Keratinocyte (primary cell): ENCODE results near the gene IGFBP7. TPM values are rescaled to one million over a fixed set of nuclear protein-coding genes. Genes with fewer than 3 reads are reported as not detected.
A peak's percentile ranks its signal among the peaks of the same experiment; 100 is the strongest.

ENCODE experiments used
- DNase-seq: peaks from one replicate; pipeline ENCODE4 v3.0.0-alpha.2; 2011; ENCODE audit warnings: low read depth, missing footprints, low spot score
- FAIRE-seq: peaks from 2 replicates; lab custom pipeline; 2011; peaks lifted over from hg19 to GRCh38; lab: Jason Lieb, UNC
- H2AFZ ChIP-seq: 2 replicates; pipeline ENCODE4 v1.6.0; 2012; ENCODE audit warnings: low read length, control low read depth, inconsistent platforms; ENCODE audit not compliant: control insufficient read depth
- H3K27ac ChIP-seq: 2 replicates; pipeline ENCODE4 v1.5.1; 2011; ENCODE audit warnings: low read length; ENCODE audit not compliant: control insufficient read depth, insufficient read depth
- H3K27me3 ChIP-seq: 3 replicates; pipeline ENCODE4 v1.6.0; 2011; ENCODE audit warnings: low read length; ENCODE audit not compliant: control insufficient read depth, insufficient read depth; ENCODE audit errors: extremely low read depth
- H3K36me3 ChIP-seq, 2 experiments: 2 replicates in 1 of 2; 3 replicates in 1 of 2; pipeline ENCODE4 v1.5.1; 2011; ENCODE audit warnings: low read length in 2 of 2, mild to moderate bottlenecking in 1 of 2; ENCODE audit not compliant: control insufficient read depth in 2 of 2, insufficient read depth in 2 of 2; ENCODE audit errors: extremely low read depth in 1 of 2
- H3K4me1 ChIP-seq: 3 replicates; pipeline ENCODE4 v1.5.1; 2011; ENCODE audit warnings: low read length; ENCODE audit not compliant: control insufficient read depth, insufficient read depth; ENCODE audit errors: extremely low read depth
- H3K4me2 ChIP-seq: 3 replicates; pipeline ENCODE4 v1.6.0; 2011; ENCODE audit warnings: low read depth, low read length; ENCODE audit not compliant: control insufficient read depth, insufficient read depth; ENCODE audit errors: extremely low read depth
- H3K4me3 ChIP-seq, 3 experiments: fragments of 200-600 bp in 1 of 3; sonication (generic) in 1 of 3; 2 replicates in 2 of 3; 3 replicates in 1 of 3; pipeline ENCODE4 v1.5.1; 2011 to 2016; ENCODE audit warnings: low read length in 3 of 3, mild to moderate bottlenecking in 3 of 3, control low read depth in 2 of 3, inconsistent platforms in 1 of 3, low read depth in 1 of 3, mixed read lengths in 1 of 3, mixed run types in 1 of 3, moderate library complexity in 1 of 3; ENCODE audit not compliant: control insufficient read depth in 2 of 3, insufficient read depth in 2 of 3; ENCODE audit errors: extremely low read depth in 1 of 3
- H3K79me2 ChIP-seq: 2 replicates; pipeline ENCODE4 v1.6.0; 2012; ENCODE audit warnings: low read length; ENCODE audit not compliant: control insufficient read depth, insufficient read depth
- H3K9ac ChIP-seq: 3 replicates; pipeline ENCODE4 v1.6.0; 2011; ENCODE audit warnings: low read length; ENCODE audit not compliant: control insufficient read depth, insufficient read depth; ENCODE audit errors: extremely low read depth
- H3K9me1 ChIP-seq: 3 replicates; pipeline ENCODE4 v1.6.0; 2011; ENCODE audit warnings: low read length; ENCODE audit not compliant: control insufficient read depth, insufficient read depth; ENCODE audit errors: extremely low read depth
- H3K9me3 ChIP-seq: 2 replicates; pipeline ENCODE4 v1.5.1; 2012; ENCODE audit warnings: low read depth, low read length; ENCODE audit not compliant: control insufficient read depth
- H4K20me1 ChIP-seq: 3 replicates; pipeline ENCODE4 v1.6.0; 2011; ENCODE audit warnings: low read length; ENCODE audit not compliant: control insufficient read depth, insufficient read depth; ENCODE audit errors: extremely low read depth
- EZH2 ChIP-seq: IDR thresholded peaks from one replicate; pipeline ENCODE4 v1.6.1; 2012; ENCODE audit warnings: inconsistent platforms, mild to moderate bottlenecking, low read length, moderate library complexity
- dilution Hi-C: fragments of 300-500 bp; cut with MboI; formaldehyde crosslinking; loops from one replicate; pipeline ENCODE4 v1.7.0; 2020; ENCODE audit warnings: low sequenced_read_pairs; ENCODE audit not compliant: extremely low pct_ligation_motif_present
- polyA plus RNA-seq, 5 experiments: library from polyadenylated mRNA; depleted of rRNA in 3 of 5; stranded (reverse) in 3 of 5; stranded (forward) in 1 of 5; unstranded in 1 of 5; fragments of >200 nt; gene quantifications; 1 replicate in 1 of 5; 2 replicates in 3 of 5; 3 replicates in 1 of 5; pipeline versions ENCODE4 v1.2.1 to v1.2.3, GENCODE V29; 2011 to 2012; ENCODE audit warnings: missing spikeins in 2 of 5, low read depth in 1 of 5, low replicate concordance in 1 of 5
- TF ChIP-seq, protein P1 (sequence below), 3 experiments: IDR thresholded peaks in 1 of 3; conservative IDR thresholded peaks in 1 of 3; optimal IDR thresholded peaks in 1 of 3; 2 replicates in 2 of 3; 3 replicates in 1 of 3; pipeline versions ENCODE3 to v1.5.1; 2011; ENCODE audit warnings: low read length in 3 of 3, mild to moderate bottlenecking in 3 of 3, moderate library complexity in 2 of 3, control low read depth in 1 of 3, inconsistent platforms in 1 of 3; ENCODE audit not compliant: insufficient read depth in 2 of 3; ENCODE audit errors: extremely low read depth in 1 of 3

Gene IGFBP7
- polyA plus RNA-seq, 1 donor (not counting 4 experiments of a cell fraction or from before 2014, with no cell fraction given) = 413 TPM

DNA sequence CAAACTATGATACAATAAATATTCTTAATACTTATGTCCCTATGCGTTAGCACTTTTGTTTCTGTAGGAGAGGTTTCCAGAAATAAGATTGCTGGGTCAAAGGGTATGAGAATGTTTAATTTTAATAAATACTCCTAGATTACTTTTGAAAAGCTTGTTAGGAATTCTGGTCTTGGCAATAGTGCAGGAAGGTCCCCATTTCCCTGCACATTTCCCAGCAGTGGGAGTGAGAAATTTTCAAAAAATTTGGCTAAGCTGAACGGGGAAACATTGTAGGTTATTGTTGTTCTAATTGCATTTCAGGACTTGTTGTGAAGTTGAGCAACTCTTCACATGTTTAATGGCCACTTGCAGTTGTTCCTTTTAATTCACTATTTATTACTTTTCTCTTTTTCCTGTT, 27.1 kb downstream of the IGFBP7 start:
- Histone ChIP-seq H3K9me3 (no peaks in the 10 kb centered on the region), H3K36me3 (peaks cover 2% of the 10 kb centered on the region in 2 experiments), H3K27ac (peak overlapping the region; percentile 21), H3K79me2 (peaks cover 4% of the 10 kb centered on the region), H2AFZ (no peak overlapping the region), H3K4me3 (no peak overlapping the region), H3K9ac (no peak overlapping the region), H4K20me1 (no peaks in the 10 kb centered on the region), H3K4me1 (peaks cover 51% of the 10 kb centered on the region), H3K27me3 (no peaks in the 10 kb centered on the region), H3K4me2 (no peak overlapping the region), H3K9me1 (no peaks in the 10 kb centered on the region)
- FAIRE-seq = no peak
- dilution Hi-C loops = no loop called here
- TF ChIP-seq, protein P1, sequence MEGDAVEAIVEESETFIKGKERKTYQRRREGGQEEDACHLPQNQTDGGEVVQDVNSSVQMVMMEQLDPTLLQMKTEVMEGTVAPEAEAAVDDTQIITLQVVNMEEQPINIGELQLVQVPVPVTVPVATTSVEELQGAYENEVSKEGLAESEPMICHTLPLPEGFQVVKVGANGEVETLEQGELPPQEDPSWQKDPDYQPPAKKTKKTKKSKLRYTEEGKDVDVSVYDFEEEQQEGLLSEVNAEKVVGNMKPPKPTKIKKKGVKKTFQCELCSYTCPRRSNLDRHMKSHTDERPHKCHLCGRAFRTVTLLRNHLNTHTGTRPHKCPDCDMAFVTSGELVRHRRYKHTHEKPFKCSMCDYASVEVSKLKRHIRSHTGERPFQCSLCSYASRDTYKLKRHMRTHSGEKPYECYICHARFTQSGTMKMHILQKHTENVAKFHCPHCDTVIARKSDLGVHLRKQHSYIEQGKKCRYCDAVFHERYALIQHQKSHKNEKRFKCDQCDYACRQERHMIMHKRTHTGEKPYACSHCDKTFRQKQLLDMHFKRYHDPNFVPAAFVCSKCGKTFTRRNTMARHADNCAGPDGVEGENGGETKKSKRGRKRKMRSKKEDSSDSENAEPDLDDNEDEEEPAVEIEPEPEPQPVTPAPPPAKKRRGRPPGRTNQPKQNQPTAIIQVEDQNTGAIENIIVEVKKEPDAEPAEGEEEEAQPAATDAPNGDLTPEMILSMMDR (optimal IDR thresholded peaks at IDR 0.05 in 1 of 3, IDR thresholded peaks at IDR 0.05 in 1 of 3, conservative IDR thresholded peaks at IDR 0.05 in 1 of 3; ENCODE audit: extremely low read depth in 1 of 3, insufficient read depth in 2 of 3, low read length in 3 of 3) = no peak
- TF ChIP-seq EZH2 = no peak
- DNase-seq = no peak

DNA sequence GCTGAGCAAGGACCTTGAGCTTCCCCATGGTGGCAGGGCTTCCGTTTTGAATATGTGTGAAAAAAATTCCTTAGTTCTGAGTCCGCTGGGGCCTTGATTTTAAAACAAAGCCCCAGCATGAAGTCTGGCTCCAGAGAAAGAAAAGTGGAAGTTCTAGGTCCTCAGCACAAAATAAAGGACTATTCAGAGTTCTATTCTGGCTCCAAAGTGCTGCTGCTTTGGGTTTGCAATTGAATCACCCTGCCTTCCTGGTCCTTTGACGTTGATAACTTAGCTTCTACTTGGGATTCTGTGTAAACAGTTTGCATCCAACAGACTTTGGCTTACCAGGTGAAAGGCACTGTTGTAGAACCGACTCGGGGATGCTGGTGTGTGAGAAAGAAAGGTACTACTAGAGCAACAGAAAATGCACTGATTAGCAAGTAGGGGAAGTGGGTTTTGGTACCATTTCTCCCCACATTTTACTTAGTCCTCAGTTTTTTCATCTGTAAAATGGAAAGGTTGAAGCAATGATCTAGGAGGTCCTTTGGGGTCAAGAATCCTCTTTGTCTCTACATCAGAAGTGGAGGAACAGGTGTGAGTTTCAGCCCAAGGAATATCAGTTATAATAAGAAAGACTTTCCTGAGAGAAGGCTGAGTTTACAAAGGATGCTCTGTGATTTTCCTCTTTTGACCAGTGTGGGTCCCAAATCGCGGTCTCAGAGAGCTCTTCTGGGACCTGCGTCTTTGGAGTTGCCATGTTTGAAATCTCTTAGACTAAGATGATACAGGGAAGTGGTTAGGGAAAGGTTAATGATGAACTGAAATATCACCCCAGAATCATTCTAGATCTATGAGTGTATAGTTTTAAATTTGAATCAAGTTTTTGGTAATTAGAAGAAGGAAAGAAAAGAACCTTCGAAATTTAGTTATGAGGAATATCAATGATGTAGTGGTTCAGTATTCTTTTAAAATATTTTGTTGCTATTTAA, 28.2 kb downstream of the IGFBP7 start:
- dilution Hi-C loops = no loop called here
- Histone ChIP-seq H4K20me1 (no peaks in the 10 kb centered on the region), H3K4me3 (no peak overlapping the region), H3K9ac (peak overlapping the region; percentile 53), H3K9me1 (no peaks in the 10 kb centered on the region), H3K27me3 (no peaks in the 10 kb centered on the region), H3K27ac (peak overlapping the region; percentile 90), H3K4me2 (peak overlapping the region; percentile 20), H3K36me3 (peaks cover 2% of the 10 kb centered on the region in 2 experiments), H3K79me2 (peaks cover 2% of the 10 kb centered on the region), H2AFZ (no peak overlapping the region), H3K4me1 (peaks cover 63% of the 10 kb centered on the region), H3K9me3 (no peaks in the 10 kb centered on the region)
- no peak for TF ChIP-seq EZH2
- TF ChIP-seq, protein P1 (optimal IDR thresholded peaks at IDR 0.05 in 1 of 3, IDR thresholded peaks at IDR 0.05 in 1 of 3, conservative IDR thresholded peaks at IDR 0.05 in 1 of 3; ENCODE audit: extremely low read depth in 1 of 3, insufficient read depth in 2 of 3, low read length in 3 of 3) = no peak
- DNase-seq (no peak), FAIRE-seq (no peak)
